GM18870 (cell line): ENCODE results near the gene PHLPP1.
"Not testable (repeated sequence)": the region's sequence is repeated elsewhere in the genome, so short reads cannot be mapped to it uniquely, and the experiment has no call there.

Experiments used
- ATAC-seq: cut with Tn5 transposase; IDR thresholded peaks from one replicate; pipeline ENCODE4 v1.9.1; 2021; ENCODE audit warnings: moderate library complexity; ENCODE audit not compliant: unreplicated experiment

PHLPP1 gene

DNA sequence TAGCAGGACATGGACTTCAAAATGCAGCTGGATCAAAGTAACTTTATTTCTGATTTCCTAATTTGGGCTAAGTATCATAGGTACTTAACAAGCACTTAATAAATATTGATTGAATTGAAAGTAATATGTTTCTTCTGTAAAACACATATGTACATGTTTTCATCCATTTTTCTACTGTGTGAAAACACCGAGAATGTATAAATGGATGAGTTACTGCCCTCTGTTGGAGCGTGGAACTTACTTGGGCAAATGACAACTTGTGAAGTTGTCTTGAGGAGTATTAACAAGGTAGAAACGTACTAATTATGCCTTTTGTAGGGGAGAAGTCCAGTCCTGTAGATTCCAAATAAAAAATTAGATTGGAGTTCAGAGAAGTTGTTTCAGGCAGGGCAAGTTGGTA lies 87.2 kb downstream of the PHLPP1 start:
- ATAC-seq = no peak

GRCh38 chr18:62807396-62807795 lies 92.1 kb downstream of the PHLPP1 start:
- ATAC-seq = no peak

DNA sequence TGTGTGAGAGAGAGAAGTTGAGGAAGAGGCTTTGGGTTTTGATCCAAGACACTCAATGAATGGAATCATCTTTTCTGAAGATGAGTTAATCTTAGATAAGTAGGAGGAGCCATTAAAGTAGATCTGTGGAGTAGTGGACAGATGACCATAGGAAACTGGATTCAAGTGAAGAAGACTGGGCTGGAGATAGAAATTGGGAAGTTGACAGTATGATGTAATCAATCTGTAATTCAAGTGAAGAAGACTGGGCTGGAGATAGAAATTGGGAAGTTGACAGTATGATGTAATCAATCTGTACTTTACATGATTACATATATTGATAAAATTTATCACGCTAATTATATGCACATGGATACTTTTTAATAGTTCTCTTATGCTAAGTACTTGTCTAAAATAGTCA lies 92.8 kb downstream of the PHLPP1 start:
- no peak for ATAC-seq

DNA sequence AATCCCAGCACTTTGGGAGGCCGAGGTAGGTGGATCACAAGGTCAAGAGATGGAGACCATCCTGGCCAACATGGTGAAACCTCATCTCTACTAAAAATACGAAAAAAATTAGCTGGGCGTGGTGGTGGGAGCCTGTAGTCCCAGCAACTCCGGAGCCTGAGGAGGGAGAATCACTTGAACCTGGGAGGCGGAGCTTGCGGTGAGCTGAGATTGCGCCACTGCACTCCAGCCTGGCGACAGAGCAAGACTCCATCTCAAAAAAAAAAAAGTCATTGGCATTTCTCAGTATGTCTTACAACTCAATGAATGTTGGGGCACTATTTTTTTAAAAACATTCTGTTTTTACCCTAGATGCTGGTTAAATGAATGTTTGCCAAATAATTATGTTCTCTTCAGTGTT lies 94.1 kb downstream of the PHLPP1 start:
- not testable (repeated sequence) for ATAC-seq

- ATAC-seq = no peak
Observed at GRCh38 chr18:62809900-62810299, 94.6 kb downstream of the PHLPP1 start.

DNA sequence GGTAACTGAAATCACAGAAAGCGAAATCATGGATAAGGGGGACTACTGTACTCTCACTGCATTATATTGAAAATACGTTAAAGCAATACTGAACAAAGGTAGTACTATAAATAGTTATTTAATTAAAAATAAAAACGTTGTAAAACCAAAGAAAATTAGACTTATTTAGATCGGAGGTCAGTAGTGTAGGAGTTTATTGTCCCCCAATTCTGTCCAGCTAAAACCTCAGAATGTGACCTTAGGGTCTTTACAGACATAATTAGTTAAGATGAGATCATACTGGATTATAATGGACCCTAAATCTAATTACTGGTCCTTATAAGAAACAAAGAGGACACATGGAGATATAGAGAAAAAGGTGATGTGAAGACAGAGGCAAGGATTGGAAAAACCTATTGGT lies 95.3 kb downstream of the PHLPP1 start:
- ATAC-seq = no peak

DNA sequence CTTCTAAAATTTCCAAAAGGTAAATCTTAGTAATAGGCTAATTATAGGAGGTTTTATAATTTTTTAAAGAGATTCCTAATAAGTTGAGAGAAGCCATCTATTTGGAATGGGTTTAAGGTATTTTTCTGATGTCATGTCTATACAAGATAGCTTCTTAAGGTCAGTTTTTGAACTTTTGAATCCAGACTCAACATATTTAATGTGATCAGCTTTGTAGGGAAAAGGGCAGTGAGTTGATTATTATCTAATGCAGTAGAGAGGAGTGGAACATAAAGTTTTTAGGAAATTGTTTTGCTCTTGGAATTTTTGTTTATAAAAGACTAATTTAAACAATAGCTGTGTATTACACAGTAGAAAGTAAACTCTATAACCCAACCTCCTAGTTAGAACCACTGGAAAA lies 96.3 kb downstream of the PHLPP1 start:
- ATAC-seq = no peak

GRCh38 chr18:62812242-62812641 lies 96.9 kb downstream of the PHLPP1 start:
- no peak for ATAC-seq

DNA sequence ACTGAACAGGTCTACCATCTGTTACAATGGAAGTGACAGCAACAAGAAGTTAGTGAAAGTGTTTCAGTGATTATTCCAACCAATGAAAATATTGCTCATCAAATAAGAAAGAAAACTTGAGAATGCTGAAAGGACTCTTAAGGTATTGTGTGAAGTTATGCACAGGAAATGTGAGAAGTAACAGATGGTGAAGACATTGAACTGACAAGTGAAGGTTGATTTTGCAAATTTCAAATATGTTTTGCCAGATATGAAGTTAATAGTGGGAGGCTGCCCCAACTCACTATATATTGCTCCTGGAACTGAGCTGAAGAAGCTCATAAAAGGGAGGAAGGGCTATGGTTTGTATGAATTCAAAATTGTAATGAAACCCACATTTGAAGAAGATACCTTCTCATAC lies 97.5 kb downstream of the PHLPP1 start:
- ATAC-seq = no peak

- no peak for ATAC-seq
Observed at GRCh38 chr18:62814132-62814759, 98.9 kb downstream of the PHLPP1 start.

- ATAC-seq = no peak
Observed at GRCh38 chr18:62825382-62825781, 110.0 kb downstream of the PHLPP1 start.

- ATAC-seq = no peak
Observed at GRCh38 chr18:62827397-62827796, 112.1 kb downstream of the PHLPP1 start.

DNA sequence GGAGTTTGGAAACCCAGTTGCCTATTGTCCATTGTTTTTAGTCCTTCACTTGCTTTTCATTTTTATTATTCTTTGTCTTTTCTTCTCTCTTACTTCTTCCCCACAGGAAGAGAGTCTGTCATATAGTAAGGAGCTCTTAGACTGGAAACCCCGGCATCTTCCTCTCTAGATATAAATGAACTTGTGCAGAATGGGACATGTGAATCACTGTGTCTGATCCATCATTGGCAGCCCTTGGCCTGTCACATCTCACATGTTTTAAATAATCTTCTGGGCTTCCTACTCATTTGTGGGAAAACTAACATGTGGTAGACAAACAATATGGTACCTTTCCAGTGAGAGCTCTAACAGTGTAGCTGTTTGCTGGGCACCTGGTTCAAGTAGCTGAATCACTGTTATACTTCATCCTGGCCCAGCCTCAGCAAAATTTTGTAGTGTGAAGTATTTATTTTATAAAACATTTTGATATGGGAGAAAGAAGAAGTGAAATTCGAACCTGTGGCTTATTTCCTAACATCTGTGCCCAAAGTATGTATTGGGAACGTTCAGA lies 112.8 kb downstream of the PHLPP1 start:
- no peak for ATAC-seq

DNA sequence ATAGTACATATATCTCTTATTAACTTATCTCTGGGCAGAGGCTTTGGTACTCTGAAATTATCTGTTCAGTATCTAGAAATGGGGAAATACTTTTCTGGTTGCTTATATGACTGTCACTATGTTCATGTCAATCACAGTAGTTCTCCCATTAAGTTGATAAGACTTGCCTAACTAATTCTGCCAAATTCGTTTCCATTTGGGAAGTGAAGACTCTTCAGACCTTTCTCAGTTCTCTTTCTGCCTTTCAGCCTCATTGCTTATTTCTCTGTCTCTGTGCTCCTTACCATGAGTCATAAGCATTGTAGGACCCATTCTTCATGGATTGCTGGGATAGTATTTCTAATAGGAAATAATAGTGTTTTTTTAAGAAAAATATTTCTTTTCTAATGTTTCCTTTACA lies 113.5 kb downstream of the PHLPP1 start:
- no peak for ATAC-seq

DNA sequence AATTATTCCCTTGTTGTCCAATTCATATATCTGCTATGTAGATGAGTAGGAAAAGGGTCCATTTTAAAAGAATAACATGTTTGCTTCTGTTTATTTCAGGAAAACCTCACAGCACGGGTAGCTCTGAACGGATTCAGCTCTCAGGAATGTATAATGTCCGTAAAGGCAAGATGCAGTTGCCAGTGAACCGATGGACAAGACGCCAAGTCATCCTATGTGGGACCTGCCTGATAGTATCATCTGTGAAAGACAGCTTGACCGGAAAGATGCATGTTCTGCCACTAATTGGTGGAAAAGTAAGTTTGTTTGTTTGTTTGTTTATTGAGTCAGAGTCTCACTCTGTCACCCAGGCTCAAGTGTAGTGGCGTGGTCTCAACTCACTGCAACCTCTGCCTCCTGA lies 114.6 kb downstream of the PHLPP1 start:
- no peak for ATAC-seq

DNA sequence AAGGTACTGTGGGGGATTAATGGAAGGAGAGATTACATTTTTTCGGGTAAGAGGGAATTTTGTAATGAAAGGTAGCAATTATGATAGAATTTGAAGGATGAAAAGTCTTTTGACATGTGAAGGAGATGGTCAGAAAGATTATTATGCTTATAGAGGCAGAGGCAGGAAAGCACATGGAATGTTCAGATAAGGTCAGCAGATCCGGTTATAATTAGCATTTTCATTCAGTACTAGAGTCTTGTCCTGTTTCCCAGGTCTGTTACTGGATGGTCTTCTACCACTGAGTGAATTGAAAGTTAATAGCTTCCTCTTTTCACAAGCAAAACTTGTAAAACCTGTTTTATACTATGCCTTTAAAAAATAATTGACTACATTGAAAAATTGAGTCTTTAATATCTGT lies 116.9 kb downstream of the PHLPP1 start:
- ATAC-seq = no peak

GRCh38 chr18:62833494-62833893 lies 118.2 kb downstream of the PHLPP1 start:
- no peak for ATAC-seq

DNA sequence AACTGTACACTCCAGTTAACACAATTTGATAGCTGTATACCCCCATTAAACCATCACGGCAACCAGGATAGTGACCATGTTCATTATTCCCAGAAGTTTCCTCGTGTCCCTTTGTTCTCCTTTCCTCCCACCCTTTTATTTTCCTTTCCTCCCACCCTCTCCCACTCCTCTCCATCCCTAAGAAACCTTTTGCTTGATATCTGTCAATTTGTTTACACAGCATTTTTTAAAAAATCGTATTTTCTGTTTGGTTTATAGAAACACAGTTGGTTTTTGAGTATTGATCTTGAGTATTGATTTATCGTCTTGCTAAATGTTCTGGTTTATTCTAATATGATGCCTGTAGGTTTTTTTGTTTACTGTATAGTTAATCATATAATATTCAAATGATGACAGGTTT lies 119.4 kb downstream of the PHLPP1 start:
- ATAC-seq = no peak

GRCh38 chr18:62837011-62837410 lies 121.7 kb downstream of the PHLPP1 start:
- ATAC-seq = no peak

DNA sequence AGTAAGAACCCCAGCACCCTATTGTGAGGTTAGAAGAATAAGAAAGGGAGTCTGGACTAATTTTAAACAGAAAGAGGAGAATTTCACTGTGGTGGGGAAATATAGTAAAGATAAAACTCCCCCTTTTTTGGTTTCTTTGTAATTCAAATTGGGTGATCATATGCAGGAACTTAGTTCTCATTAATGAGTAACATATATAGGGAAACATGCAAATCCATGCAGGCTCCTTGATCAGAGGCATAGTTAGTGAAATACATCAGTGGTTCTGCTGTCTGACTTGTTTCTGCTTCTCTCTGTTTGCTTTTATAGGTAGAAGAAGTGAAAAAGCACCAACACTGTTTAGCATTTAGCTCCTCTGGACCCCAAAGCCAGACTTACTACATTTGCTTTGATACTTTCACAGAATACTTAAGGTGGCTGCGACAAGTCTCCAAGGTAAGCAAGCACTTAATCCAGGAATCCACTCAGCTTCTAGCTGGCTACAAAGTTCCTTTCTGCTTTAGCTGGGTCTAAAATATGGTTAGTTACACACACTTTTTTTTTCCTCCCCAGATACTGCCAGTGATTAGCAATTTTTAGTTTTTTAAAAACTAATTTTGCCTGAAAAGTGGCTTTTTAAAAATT lies 123.2 kb downstream of the PHLPP1 start:
- ATAC-seq = peak; percentile 83

GRCh38 chr18:62839874-62840713 lies 124.8 kb downstream of the PHLPP1 start:
- no peak for ATAC-seq

GRCh38 chr18:62841405-62841804 lies 126.1 kb downstream of the PHLPP1 start:
- ATAC-seq = no peak
